ENCODE measurements around the gene CCL3.
"Not testable (repeated sequence)": the region's sequence is repeated elsewhere in the genome, so short reads cannot be mapped to it uniquely, and the experiment has no call there.

Gene CCL3

DNA sequence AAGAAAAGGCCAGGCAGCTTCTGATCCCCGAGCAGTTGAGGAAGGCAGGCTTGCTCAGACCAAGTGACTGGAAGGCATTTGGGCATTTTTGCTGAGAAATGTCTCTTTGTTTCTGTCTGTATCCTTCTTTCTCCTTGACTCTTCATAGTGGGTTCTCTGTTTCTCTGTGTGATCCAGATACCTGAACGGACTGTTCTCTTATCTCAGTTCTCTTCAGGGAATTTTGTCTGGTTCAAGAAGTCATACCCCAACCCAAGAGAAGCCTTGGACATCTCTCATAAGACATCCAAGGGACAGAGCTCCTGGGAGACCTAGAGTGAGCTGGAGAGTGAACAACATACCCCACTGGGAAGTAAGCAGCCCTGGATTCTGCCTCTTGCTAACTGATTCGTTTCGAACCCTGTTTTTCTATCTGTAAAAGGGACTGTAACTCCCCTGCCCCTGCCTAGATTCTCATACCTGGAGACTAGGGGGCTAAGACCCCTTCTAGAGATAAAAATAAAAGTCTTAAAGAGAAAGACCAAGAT is 541 bp downstream of the CCL3 start:
- H3K4me3 ChIP-seq (ENCODE audit: low read length): peak overlapping the region; percentile 51; the same call in 1 of the 2 replicates
- H4K20me1 ChIP-seq (ENCODE audit: control insufficient read depth, insufficient read depth, low read depth, low read length): peaks cover 3% of the 10 kb centered on the region; the same call in 1 of the 2 replicates
- H3K79me2 ChIP-seq (ENCODE audit: control insufficient read depth, low read length): no peaks in the 10 kb centered on the region
- H3K27me3 ChIP-seq (ENCODE audit: control insufficient read depth, low read length): peaks cover 41% of the 10 kb centered on the region
- peak overlapping the region; percentile 68 for H3K4me2 ChIP-seq (ENCODE audit: low read length)
- H3K9me2 ChIP-seq (replicated peaks; ENCODE audit: control insufficient read depth, low read length): no peaks in the 10 kb centered on the region
- TF ChIP-seq EZH2phosphoT487 (IDR thresholded peaks at IDR 0.05; ENCODE audit: borderline replicate concordance, low read length): no peak
- TF ChIP-seq, protein P1, sequence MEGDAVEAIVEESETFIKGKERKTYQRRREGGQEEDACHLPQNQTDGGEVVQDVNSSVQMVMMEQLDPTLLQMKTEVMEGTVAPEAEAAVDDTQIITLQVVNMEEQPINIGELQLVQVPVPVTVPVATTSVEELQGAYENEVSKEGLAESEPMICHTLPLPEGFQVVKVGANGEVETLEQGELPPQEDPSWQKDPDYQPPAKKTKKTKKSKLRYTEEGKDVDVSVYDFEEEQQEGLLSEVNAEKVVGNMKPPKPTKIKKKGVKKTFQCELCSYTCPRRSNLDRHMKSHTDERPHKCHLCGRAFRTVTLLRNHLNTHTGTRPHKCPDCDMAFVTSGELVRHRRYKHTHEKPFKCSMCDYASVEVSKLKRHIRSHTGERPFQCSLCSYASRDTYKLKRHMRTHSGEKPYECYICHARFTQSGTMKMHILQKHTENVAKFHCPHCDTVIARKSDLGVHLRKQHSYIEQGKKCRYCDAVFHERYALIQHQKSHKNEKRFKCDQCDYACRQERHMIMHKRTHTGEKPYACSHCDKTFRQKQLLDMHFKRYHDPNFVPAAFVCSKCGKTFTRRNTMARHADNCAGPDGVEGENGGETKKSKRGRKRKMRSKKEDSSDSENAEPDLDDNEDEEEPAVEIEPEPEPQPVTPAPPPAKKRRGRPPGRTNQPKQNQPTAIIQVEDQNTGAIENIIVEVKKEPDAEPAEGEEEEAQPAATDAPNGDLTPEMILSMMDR (IDR thresholded peaks at IDR 0.05; ENCODE audit: low read depth, low read length, poor library complexity, severe bottlenecking): no peak
- H3K9me3 ChIP-seq (ENCODE audit: control insufficient read depth, insufficient read depth, low read length): no peaks in the 10 kb centered on the region
- H3K36me3 ChIP-seq (ENCODE audit: control insufficient read depth, low read length): no peaks in the 10 kb centered on the region
- no peak overlapping the region for H3K27ac ChIP-seq (ENCODE audit: low read depth, low read length)
- peaks cover 36% of the 10 kb centered on the region for H3K4me1 ChIP-seq (ENCODE audit: control insufficient read depth, low read length)
- H3F3A ChIP-seq (ENCODE audit: control insufficient read depth, insufficient read depth): peaks cover 7% of the 10 kb centered on the region; the same call in 1 of the 2 replicates

DNA sequence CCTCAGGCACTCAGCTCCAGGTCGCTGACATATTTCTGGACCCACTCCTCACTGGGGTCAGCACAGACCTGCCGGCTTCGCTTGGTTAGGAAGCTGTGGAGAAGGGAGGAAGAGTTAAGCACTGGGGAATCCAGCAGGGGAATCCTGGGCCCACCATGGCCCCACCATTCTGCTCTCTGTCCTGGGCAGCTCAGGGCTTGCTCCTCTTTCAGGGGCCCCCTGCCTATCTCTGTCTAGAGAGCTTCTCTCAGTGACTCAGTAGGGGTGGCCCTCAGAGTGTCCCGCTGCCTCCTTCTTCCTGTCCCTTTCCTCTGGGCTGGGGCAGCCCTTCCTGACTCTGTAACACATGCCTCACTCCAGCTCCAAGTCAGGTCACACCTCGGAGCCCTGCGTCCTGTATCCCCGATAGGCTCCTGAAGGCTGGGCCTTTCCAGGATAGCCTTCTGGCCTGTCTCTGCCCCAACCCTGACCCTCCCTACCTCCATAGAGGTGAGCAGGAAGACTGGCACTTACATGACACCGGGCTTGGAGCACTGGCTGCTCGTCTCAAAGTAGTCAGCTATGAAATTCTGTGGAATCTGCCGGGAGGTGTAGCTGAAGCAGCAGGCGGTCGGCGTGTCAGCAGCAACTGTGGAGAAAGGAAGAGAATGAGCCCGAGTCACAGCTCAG is 1.1 kb downstream of the CCL3 start:
- Histone ChIP-seq H3K4me1 (ENCODE audit: control insufficient read depth, low read length) (peaks cover 36% of the 10 kb centered on the region), H3K27ac (ENCODE audit: low read depth, low read length) (no peak overlapping the region), H3K27me3 (ENCODE audit: control insufficient read depth, low read length) (peaks cover 41% of the 10 kb centered on the region), H3K36me3 (ENCODE audit: control insufficient read depth, low read length) (no peaks in the 10 kb centered on the region), H3K4me3 (ENCODE audit: low read length) (no peak overlapping the region), H4K20me1 (ENCODE audit: control insufficient read depth, insufficient read depth, low read depth, low read length) (peaks cover 3% of the 10 kb centered on the region; the same call in 1 of the 2 replicates), H3K79me2 (ENCODE audit: control insufficient read depth, low read length) (no peaks in the 10 kb centered on the region), H3F3A (ENCODE audit: control insufficient read depth, insufficient read depth) (peaks cover 7% of the 10 kb centered on the region; the same call in 1 of the 2 replicates), H3K9me3 (ENCODE audit: control insufficient read depth, insufficient read depth, low read length) (no peaks in the 10 kb centered on the region), H3K4me2 (ENCODE audit: low read length) (no peak overlapping the region), H3K9me2 (replicated peaks; ENCODE audit: control insufficient read depth, low read length) (no peaks in the 10 kb centered on the region)
- TF ChIP-seq, protein P1 (IDR thresholded peaks at IDR 0.05; ENCODE audit: low read depth, low read length, poor library complexity, severe bottlenecking): no peak
- no peak for TF ChIP-seq EZH2phosphoT487 (IDR thresholded peaks at IDR 0.05; ENCODE audit: borderline replicate concordance, low read length)

DNA sequence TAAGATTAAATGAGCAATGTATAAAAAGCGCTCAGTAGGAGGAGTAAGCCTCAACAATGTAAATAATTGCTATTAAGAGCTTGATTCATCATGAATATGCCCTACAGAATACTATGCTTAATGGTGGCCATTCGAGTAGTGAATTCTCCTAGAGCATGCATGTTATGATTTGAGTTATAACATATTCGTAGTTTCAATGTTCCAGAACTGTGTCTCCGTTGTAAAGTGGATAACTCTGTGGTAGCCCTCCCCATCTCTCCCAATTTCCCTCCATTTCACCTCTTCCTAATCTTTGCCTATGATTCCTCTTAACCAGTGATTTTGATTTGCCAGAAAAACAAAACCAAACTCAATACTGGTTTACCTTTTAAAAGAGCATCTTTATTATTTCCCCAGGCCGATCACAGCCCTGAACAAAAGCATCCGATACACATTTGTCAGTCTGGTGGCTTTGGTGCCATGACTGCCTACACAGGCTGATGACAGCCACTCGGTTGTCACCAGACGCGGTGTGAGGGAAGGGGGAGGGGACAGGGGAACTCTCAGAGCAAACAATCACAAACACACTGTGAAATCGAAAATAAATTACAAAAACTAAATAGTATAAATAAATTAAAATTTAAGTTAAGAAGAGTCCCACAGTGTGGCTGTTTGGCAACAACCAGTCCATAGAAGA is 1.9 kb downstream of the CCL3 start:
- H3K79me2 ChIP-seq (ENCODE audit: control insufficient read depth, low read length); H3K9me2 ChIP-seq (replicated peaks; ENCODE audit: control insufficient read depth, low read length); H3K4me2 ChIP-seq (ENCODE audit: low read length); H3K27ac ChIP-seq (ENCODE audit: low read depth, low read length); H4K20me1 ChIP-seq (ENCODE audit: control insufficient read depth, insufficient read depth, low read depth, low read length); H3K4me3 ChIP-seq (ENCODE audit: low read length); H3F3A ChIP-seq (ENCODE audit: control insufficient read depth, insufficient read depth); H3K36me3 ChIP-seq (ENCODE audit: control insufficient read depth, low read length); H3K9me3 ChIP-seq (ENCODE audit: control insufficient read depth, insufficient read depth, low read length): not testable (repeated sequence)
- H3K4me1 ChIP-seq (ENCODE audit: control insufficient read depth, low read length): peaks cover 36% of the 10 kb centered on the region
- H3K27me3 ChIP-seq (ENCODE audit: control insufficient read depth, low read length): peaks cover 39% of the 10 kb centered on the region

DNA sequence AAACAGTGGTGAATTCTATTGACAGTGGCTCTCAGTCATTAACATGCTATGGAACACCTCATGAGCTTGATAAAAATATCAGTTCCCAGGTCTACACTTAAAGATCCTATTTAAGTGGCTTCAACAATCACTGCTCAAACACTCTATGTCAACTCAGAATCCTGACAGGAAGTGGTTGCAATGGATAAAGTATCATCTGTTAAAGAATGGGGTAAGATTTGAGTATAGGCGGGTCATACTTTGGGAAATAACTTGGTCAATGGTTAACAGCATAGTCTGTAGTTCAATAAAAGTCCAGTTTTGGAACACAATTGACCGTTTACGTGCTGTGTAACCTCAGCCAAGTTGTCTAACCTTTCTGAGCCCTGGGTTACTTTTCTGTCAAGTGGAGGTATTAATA is 2.5 kb downstream of the CCL3 start:
- not testable (repeated sequence) for H3K9me2 ChIP-seq (replicated peaks; ENCODE audit: control insufficient read depth, low read length); H3F3A ChIP-seq (ENCODE audit: control insufficient read depth, insufficient read depth); H3K9me3 ChIP-seq (ENCODE audit: control insufficient read depth, insufficient read depth, low read length); H3K27ac ChIP-seq (ENCODE audit: low read depth, low read length); H3K36me3 ChIP-seq (ENCODE audit: control insufficient read depth, low read length); H4K20me1 ChIP-seq (ENCODE audit: control insufficient read depth, insufficient read depth, low read depth, low read length); H3K4me2 ChIP-seq (ENCODE audit: low read length); H3K4me3 ChIP-seq (ENCODE audit: low read length); H3K79me2 ChIP-seq (ENCODE audit: control insufficient read depth, low read length)
- Histone ChIP-seq H3K4me1 (ENCODE audit: control insufficient read depth, low read length) (peaks cover 39% of the 10 kb centered on the region), H3K27me3 (ENCODE audit: control insufficient read depth, low read length) (peaks cover 39% of the 10 kb centered on the region)

Measured in DOHH2 (cell line).